GM19035 (cell line): ENCODE measurements around the gene CD79A.

Experiments used
- ATAC-seq: cut with Tn5 transposase; IDR thresholded peaks from one replicate; pipeline ENCODE4 v1.9.1; 2021; ENCODE audit not compliant: unreplicated experiment

Gene CD79A

GRCh38 chr19:41929536-41930071, 52.5 kb downstream of the CD79A start:
- ATAC-seq, result no peak

- ATAC-seq, result no peak
Observed at GRCh38 chr19:41930322-41930722, 53.2 kb downstream of the CD79A start.
